ENCODE data around the gene TAPT1. TPM values are rescaled to one million over a fixed set of nuclear protein-coding genes. Genes with fewer than 3 reads are reported as not detected.

Gene TAPT1
- total RNA-seq, 1 experiment from 2014 or later: 11.1 TPM

DNA sequence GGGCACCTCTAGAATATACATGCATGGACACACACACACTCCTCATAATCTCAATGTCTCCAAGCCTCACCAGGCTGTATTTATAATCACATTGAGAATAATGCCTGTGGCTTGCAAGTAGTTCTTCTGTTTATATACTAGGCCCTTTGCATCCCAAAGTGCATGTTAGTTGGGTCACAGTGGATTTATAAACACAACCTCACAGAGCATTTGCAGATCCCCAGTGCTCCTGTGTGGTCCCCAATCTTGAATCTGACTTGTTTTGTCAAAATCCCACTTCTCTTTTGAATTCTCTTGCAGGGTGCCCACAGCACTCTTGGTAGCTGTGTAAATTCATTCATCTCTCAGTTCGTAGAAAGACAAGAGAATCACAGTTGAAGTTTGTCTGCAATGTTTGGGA is 92.9 kb downstream of the TAPT1 start:
- WGBS (ENCODE audit: extremely low coverage, insufficient read length, low lambda C conversion rate): no CpG with 5 or more reads among the region's 1 CpG
- H2BK20ac ChIP-seq (ENCODE audit: low read depth, low read length, poor library complexity, severe bottlenecking): no peak overlapping the region
- no peaks in the 10 kb centered on the region for H3K23me2 ChIP-seq (ENCODE audit: insufficient read length, low read depth, low read length, poor library complexity, severe bottlenecking)
- Mint-ChIP-seq H3K27ac (no peak overlapping the region), H3K27me3 (ENCODE audit: low read depth) (no peaks in the 10 kb centered on the region; the same call in 1 of the 2 replicates), H3K36me3 (ENCODE audit: insufficient read depth in 1 of 3, low read depth in 3 of 3) (peaks cover 0 to 7% (median 3%) of the 10 kb centered on the region in 3 experiments; a peak in 4 of 7 replicates), H3K9me3 (peaks cover 9 to 14% of the 10 kb centered on the region in 2 experiments), H3K4me3 (no peak overlapping the region), H3K4me1 (peaks cover 0 to 9% of the 10 kb centered on the region in 2 experiments; a peak in 2 of 4 replicates)
- no peak overlapping the region for H4K91ac ChIP-seq (ENCODE audit: insufficient read length, low read depth, low read length)
- TF ChIP-seq, protein P1, sequence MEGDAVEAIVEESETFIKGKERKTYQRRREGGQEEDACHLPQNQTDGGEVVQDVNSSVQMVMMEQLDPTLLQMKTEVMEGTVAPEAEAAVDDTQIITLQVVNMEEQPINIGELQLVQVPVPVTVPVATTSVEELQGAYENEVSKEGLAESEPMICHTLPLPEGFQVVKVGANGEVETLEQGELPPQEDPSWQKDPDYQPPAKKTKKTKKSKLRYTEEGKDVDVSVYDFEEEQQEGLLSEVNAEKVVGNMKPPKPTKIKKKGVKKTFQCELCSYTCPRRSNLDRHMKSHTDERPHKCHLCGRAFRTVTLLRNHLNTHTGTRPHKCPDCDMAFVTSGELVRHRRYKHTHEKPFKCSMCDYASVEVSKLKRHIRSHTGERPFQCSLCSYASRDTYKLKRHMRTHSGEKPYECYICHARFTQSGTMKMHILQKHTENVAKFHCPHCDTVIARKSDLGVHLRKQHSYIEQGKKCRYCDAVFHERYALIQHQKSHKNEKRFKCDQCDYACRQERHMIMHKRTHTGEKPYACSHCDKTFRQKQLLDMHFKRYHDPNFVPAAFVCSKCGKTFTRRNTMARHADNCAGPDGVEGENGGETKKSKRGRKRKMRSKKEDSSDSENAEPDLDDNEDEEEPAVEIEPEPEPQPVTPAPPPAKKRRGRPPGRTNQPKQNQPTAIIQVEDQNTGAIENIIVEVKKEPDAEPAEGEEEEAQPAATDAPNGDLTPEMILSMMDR (conservative IDR thresholded peaks at IDR 0.05): no peak
- H2BK5ac ChIP-seq (ENCODE audit: insufficient read length, low read length): no peak overlapping the region
- H3K27ac ChIP-seq (ENCODE audit: insufficient read length, low read depth, low read length): no peak overlapping the region
- no peaks in the 10 kb centered on the region for H3K79me2 ChIP-seq (ENCODE audit: insufficient read depth, low read length)
- H2BK15ac ChIP-seq (ENCODE audit: low read depth, low read length): no peak overlapping the region
- H2AK5ac ChIP-seq (ENCODE audit: insufficient read length, low read length): no peak overlapping the region
- no peaks in the 10 kb centered on the region for H4K20me1 ChIP-seq (ENCODE audit: control insufficient read depth, insufficient read depth, insufficient read length)
- H3K4ac ChIP-seq (ENCODE audit: low read depth, low read length): no peak overlapping the region
- H4K5ac ChIP-seq (ENCODE audit: insufficient read length, low read depth, low read length): no peak overlapping the region
- no peak overlapping the region for H2BK120ac ChIP-seq (ENCODE audit: low read depth, low read length, poor library complexity, severe bottlenecking)
- no peak overlapping the region for H4K8ac ChIP-seq (replicated peaks; ENCODE audit: insufficient read length, low read depth, low read length)
- no peaks in the 10 kb centered on the region for H3K79me1 ChIP-seq (ENCODE audit: insufficient read depth, low read depth, low read length, poor library complexity, severe bottlenecking)
- H3K4me1 ChIP-seq (ENCODE audit: insufficient read depth, low read length): no peaks in the 10 kb centered on the region
- no peak overlapping the region for H2BK12ac ChIP-seq (ENCODE audit: insufficient read length, low read depth, low read length)
- DNase-seq: no peak
- H3K18ac ChIP-seq (ENCODE audit: insufficient read length, low read depth, low read length): no peak overlapping the region
- H3K9me3 ChIP-seq (ENCODE audit: control insufficient read depth, low read depth, low read length): peaks cover 8% of the 10 kb centered on the region
- H3K14ac ChIP-seq (ENCODE audit: insufficient read depth, low read length): no peak overlapping the region
- H3K4me2 ChIP-seq (ENCODE audit: insufficient read depth, insufficient read length, low read length): no peak overlapping the region
- no peak overlapping the region for H2AFZ ChIP-seq (ENCODE audit: low read length)
- no peak overlapping the region for H3K23ac ChIP-seq (ENCODE audit: insufficient read length, low read depth, low read length)
- no peak overlapping the region for H3K56ac ChIP-seq (ENCODE audit: insufficient read length, low read depth, low read length)
- no peak overlapping the region for H3K9ac ChIP-seq (ENCODE audit: extremely low read depth, insufficient read length, low read length)
- H3K27me3 ChIP-seq (ENCODE audit: insufficient read depth, low read length): no peaks in the 10 kb centered on the region
- H3T11ph ChIP-seq (ENCODE audit: low read length): no peak overlapping the region
